WTC11 (cell line): ENCODE measurements around the gene CDC37L1. TPM values are rescaled to one million over a fixed set of nuclear protein-coding genes. Genes with fewer than 3 reads are reported as not detected.

Experiments
- ATAC-seq: fragments of 200-7000 bp; cut with Tn5 transposase; 2 replicates; pipeline ENCODE4 v1.10.0; 2021; ENCODE audit warnings: mild to moderate bottlenecking, moderate library complexity
- CTCF ChIA-PET: fragments of 300-600 bp; sonication (Branson Sonifier 250); formaldehyde crosslinking; loops from one replicate; lab custom pipeline; 2021; ENCODE audit warnings: antibody characterized with exemption; lab: Charles Lee
- POLR2A ChIA-PET: fragments of 350-600 bp; sonication (Branson Sonifier 250); formaldehyde crosslinking; loops from one replicate; lab custom pipeline; 2021; ENCODE audit warnings: antibody characterized with exemption; lab: Charles Lee
- DNase-seq: peaks from one replicate; pipeline ENCODE4 v3.0.0; 2021; ENCODE audit warnings: low spot score
- H3K27ac Mint-ChIP-seq: 2 replicates; pipeline ENCODE4 v1.8.0; 2021; ENCODE audit warnings: mixed read lengths
- H3K27me3 Mint-ChIP-seq: 2 replicates; pipeline ENCODE4 v1.8.0; 2021; ENCODE audit warnings: low read depth, mild to moderate bottlenecking, moderate library complexity, mixed read lengths
- H3K36me3 Mint-ChIP-seq: 2 replicates; pipeline ENCODE4 v1.8.0; 2021; ENCODE audit warnings: mixed read lengths
- H3K4me1 Mint-ChIP-seq: 2 replicates; pipeline ENCODE4 v1.8.0; 2022; ENCODE audit warnings: mixed read lengths
- H3K4me3 Mint-ChIP-seq: 2 replicates; pipeline ENCODE4 v1.8.0; 2021; ENCODE audit warnings: mild to moderate bottlenecking, moderate library complexity, mixed read lengths
- H3K9me3 Mint-ChIP-seq: 2 replicates; pipeline ENCODE4 v1.8.0; 2021; ENCODE audit warnings: mixed read lengths
- GABPB1 ChIP-seq: sonication (generic); formaldehyde crosslinking; IDR thresholded peaks from 2 replicates; pipeline ENCODE4 v1.8.1; 2023; ENCODE audit warnings: mild to moderate bottlenecking, missing genetic modification reagents
- JAZF1 ChIP-seq: fragments of 250-450 bp; sonication (Bioruptor Pico); IDR thresholded peaks from 2 replicates; pipeline ENCODE4 v1.9.0; 2021; ENCODE audit warnings: moderate library complexity, mild to moderate bottlenecking, inconsistent platforms
- KAT7 ChIP-seq: sonication (generic); formaldehyde crosslinking; IDR thresholded peaks from 2 replicates; pipeline ENCODE4 v1.8.1; 2023; ENCODE audit warnings: missing genetic modification reagents, mild to moderate bottlenecking, borderline replicate concordance
- NR3C1 ChIP-seq: sonication (generic); formaldehyde crosslinking; conservative IDR thresholded peaks from 2 replicates; pipeline ENCODE4 v1.8.1; 2023; ENCODE audit warnings: low read depth, mild to moderate bottlenecking, missing genetic modification reagents
- OVOL2 ChIP-seq: fragments of 250-450 bp; sonication (Bioruptor Pico); IDR thresholded peaks from 2 replicates; pipeline ENCODE4 v1.9.0; 2021; ENCODE audit warnings: mild to moderate bottlenecking, borderline replicate concordance
- TCF7 ChIP-seq: sonication (generic); formaldehyde crosslinking; IDR thresholded peaks from 2 replicates; pipeline ENCODE4 v1.8.0; 2022; ENCODE audit warnings: mild to moderate bottlenecking, low read depth, missing genetic modification reagents, moderate library complexity
- TEAD1 ChIP-seq: sonication (generic); formaldehyde crosslinking; IDR thresholded peaks from 2 replicates; pipeline ENCODE4 v1.8.0; 2022; ENCODE audit warnings: mild to moderate bottlenecking, missing genetic modification reagents
- TEAD4 ChIP-seq: sonication (generic); formaldehyde crosslinking; IDR thresholded peaks from 2 replicates; pipeline ENCODE4 v1.8.0; 2022; ENCODE audit warnings: mild to moderate bottlenecking, missing genetic modification reagents
- TP53 ChIP-seq: sonication (generic); formaldehyde crosslinking; IDR thresholded peaks from 2 replicates; pipeline ENCODE4 v1.8.1; 2023; ENCODE audit warnings: mild to moderate bottlenecking, missing genetic modification reagents
- ZNF263 ChIP-seq: sonication (generic); formaldehyde crosslinking; IDR thresholded peaks from 2 replicates; pipeline ENCODE4 v1.8.1; 2022; ENCODE audit warnings: low read depth, mild to moderate bottlenecking, moderate library complexity, missing genetic modification reagents
- total RNA-seq: library from RNA; stranded (reverse); gene quantifications from 3 replicates; pipeline ENCODE4 v1.2.3, GENCODE V29; 2021
- TF ChIP-seq, protein P1 (sequence below): fragments of 250-450 bp; sonication (Bioruptor Pico); IDR thresholded peaks from 2 replicates; pipeline ENCODE4 v1.9.0; 2021; ENCODE audit warnings: moderate library complexity, mild to moderate bottlenecking, inconsistent platforms, borderline replicate concordance
- TF ChIP-seq, protein P2 (sequence below): sonication (generic); formaldehyde crosslinking; IDR thresholded peaks from 2 replicates; pipeline ENCODE4 v1.8.1; 2023; ENCODE audit warnings: mild to moderate bottlenecking, missing genetic modification reagents
- TF ChIP-seq, protein P3 (sequence below): fragments of 250-450 bp; sonication (Bioruptor Pico); IDR thresholded peaks from 2 replicates; pipeline ENCODE4 v1.9.0; 2021; ENCODE audit warnings: mild to moderate bottlenecking
- TF ChIP-seq, protein P4 (sequence below): fragments of 250-450 bp; sonication (Bioruptor Pico); IDR thresholded peaks from 2 replicates; pipeline ENCODE4 v1.9.0; 2021; ENCODE audit warnings: mild to moderate bottlenecking, borderline replicate concordance
- TF ChIP-seq, protein P5 (sequence below): sonication (generic); formaldehyde crosslinking; IDR thresholded peaks from 2 replicates; pipeline ENCODE4 v1.8.0; 2022; ENCODE audit warnings: mild to moderate bottlenecking, missing genetic modification reagents

CDC37L1 gene
- total RNA-seq, 1 experiment from 2014 or later: 20.1 TPM

DNA sequence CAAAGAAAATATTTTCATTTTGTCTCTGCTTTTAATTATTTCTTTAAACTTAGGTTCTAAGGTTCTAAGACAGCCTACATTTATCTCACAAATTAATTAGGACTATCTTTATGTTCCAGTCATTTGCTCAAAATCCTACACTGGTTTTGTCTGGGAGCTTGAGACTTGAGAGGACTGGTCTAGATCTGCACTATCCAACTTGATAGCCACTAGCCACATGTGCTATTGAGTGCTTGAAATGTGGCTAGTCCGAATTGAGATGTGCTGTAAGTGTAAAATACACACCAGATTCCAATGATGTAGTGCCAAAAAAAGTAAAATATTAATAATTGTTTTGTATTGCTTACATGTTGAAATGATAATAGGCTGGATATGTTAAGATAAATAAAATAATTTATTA is 7.2 kb downstream of the CDC37L1 start (continued):
- no peak for TF ChIP-seq ZNF263
- TF ChIP-seq, protein P1, sequence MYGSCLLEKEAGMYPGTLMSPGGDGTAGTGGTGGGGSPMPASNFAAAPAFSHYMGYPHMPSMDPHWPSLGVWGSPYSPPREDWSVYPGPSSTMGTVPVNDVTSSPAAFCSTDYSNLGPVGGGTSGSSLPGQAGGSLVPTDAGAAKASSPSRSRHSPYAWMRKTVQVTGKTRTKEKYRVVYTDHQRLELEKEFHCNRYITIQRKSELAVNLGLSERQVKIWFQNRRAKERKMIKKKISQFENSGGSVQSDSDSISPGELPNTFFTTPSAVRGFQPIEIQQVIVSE (CRISPR knock-in tag): no peak
- TF ChIP-seq, protein P2, sequence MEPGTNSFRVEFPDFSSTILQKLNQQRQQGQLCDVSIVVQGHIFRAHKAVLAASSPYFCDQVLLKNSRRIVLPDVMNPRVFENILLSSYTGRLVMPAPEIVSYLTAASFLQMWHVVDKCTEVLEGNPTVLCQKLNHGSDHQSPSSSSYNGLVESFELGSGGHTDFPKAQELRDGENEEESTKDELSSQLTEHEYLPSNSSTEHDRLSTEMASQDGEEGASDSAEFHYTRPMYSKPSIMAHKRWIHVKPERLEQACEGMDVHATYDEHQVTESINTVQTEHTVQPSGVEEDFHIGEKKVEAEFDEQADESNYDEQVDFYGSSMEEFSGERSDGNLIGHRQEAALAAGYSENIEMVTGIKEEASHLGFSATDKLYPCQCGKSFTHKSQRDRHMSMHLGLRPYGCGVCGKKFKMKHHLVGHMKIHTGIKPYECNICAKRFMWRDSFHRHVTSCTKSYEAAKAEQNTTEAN (CRISPR knock-in tag): no peak
- TF ChIP-seq, protein P3, sequence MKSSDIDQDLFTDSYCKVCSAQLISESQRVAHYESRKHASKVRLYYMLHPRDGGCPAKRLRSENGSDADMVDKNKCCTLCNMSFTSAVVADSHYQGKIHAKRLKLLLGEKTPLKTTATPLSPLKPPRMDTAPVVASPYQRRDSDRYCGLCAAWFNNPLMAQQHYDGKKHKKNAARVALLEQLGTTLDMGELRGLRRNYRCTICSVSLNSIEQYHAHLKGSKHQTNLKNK: no peak
- TF ChIP-seq TCF7 (CRISPR knock-in tag): no peak

DNA sequence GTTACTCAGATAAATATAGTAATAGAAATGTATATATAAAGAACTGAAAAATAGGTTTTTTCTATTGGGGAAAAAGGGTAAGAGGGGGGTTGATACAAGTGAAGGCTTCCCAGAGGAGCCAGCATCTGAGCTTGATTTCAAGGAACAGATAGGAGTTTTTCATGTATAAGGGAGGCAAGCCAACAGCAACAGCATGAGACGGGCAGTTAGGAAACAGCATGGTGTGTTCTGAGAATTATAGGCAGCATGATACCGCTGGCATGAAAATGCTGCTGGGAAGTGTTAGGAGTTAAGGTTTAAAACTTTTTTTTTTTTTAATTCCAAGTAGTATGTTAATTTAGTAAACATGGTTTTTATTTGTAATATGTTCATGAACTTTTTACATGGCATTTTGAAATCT is 9.7 kb downstream of the CDC37L1 start:
- ATAC-seq: no peak
- CTCF ChIA-PET: no interaction called here
- H3K4me3 Mint-ChIP-seq: no peak overlapping the region
- TF ChIP-seq TEAD4 (no peak), TEAD1 (CRISPR knock-in tag) (no peak), NR3C1 (CRISPR knock-in tag) (no peak), KAT7 (no peak), TP53 (no peak), JAZF1 (CRISPR knock-in tag) (no peak), GABPB1 (CRISPR knock-in tag) (no peak)
- H3K27me3 Mint-ChIP-seq: no peaks in the 10 kb centered on the region
- H3K36me3 Mint-ChIP-seq: peaks cover 23% of the 10 kb centered on the region
- H3K9me3 Mint-ChIP-seq: no peaks in the 10 kb centered on the region
- H3K27ac Mint-ChIP-seq: peak overlapping the region; percentile 64; the same call in 1 of the 2 replicates
- no peak for DNase-seq
- POLR2A ChIA-PET: no interaction called here
- no peaks in the 10 kb centered on the region for H3K4me1 Mint-ChIP-seq

DNA sequence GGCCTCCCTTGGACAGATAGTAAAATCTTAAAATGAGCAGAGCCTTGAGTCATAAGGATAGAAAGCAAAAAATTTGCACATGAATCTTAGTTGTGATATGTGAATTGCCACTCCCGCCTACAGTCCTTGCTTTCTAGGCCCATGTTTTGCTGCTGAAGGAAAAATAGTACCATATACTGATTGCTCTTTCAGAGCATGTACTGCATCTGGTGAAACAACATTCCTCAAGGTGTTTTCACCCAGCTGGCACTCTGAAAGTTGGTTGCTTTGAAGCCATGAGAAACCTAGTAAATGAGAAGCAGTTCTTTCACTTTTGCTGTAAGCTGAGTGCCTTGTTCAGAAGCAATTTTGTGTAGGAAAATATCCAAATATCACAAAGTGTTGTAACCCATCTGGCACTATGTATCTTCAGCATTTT is 10.3 kb downstream of the CDC37L1 start:
- no peaks in the 10 kb centered on the region for H3K9me3 Mint-ChIP-seq
- TF ChIP-seq JAZF1 (CRISPR knock-in tag) (no peak), OVOL2 (CRISPR knock-in tag) (no peak)
- TF ChIP-seq, protein P4, sequence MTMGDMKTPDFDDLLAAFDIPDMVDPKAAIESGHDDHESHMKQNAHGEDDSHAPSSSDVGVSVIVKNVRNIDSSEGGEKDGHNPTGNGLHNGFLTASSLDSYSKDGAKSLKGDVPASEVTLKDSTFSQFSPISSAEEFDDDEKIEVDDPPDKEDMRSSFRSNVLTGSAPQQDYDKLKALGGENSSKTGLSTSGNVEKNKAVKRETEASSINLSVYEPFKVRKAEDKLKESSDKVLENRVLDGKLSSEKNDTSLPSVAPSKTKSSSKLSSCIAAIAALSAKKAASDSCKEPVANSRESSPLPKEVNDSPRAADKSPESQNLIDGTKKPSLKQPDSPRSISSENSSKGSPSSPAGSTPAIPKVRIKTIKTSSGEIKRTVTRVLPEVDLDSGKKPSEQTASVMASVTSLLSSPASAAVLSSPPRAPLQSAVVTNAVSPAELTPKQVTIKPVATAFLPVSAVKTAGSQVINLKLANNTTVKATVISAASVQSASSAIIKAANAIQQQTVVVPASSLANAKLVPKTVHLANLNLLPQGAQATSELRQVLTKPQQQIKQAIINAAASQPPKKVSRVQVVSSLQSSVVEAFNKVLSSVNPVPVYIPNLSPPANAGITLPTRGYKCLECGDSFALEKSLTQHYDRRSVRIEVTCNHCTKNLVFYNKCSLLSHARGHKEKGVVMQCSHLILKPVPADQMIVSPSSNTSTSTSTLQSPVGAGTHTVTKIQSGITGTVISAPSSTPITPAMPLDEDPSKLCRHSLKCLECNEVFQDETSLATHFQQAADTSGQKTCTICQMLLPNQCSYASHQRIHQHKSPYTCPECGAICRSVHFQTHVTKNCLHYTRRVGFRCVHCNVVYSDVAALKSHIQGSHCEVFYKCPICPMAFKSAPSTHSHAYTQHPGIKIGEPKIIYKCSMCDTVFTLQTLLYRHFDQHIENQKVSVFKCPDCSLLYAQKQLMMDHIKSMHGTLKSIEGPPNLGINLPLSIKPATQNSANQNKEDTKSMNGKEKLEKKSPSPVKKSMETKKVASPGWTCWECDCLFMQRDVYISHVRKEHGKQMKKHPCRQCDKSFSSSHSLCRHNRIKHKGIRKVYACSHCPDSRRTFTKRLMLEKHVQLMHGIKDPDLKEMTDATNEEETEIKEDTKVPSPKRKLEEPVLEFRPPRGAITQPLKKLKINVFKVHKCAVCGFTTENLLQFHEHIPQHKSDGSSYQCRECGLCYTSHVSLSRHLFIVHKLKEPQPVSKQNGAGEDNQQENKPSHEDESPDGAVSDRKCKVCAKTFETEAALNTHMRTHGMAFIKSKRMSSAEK: no peak
- TF ChIP-seq, protein P5, sequence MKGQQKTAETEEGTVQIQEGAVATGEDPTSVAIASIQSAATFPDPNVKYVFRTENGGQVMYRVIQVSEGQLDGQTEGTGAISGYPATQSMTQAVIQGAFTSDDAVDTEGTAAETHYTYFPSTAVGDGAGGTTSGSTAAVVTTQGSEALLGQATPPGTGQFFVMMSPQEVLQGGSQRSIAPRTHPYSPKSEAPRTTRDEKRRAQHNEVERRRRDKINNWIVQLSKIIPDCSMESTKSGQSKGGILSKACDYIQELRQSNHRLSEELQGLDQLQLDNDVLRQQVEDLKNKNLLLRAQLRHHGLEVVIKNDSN (CRISPR knock-in tag): no peak
- TF ChIP-seq, all 79 proteins: peak for 0
- no peak for DNase-seq
- peaks cover 24% of the 10 kb centered on the region for H3K36me3 Mint-ChIP-seq
- no peak for ATAC-seq
- H3K4me1 Mint-ChIP-seq: no peaks in the 10 kb centered on the region
- ChIA-PET CTCF (no interaction called here), POLR2A (no interaction called here)
- H3K4me3 Mint-ChIP-seq: no peak overlapping the region
- H3K27ac Mint-ChIP-seq: peak overlapping the region; percentile 42; the same call in 1 of the 2 replicates
- no peaks in the 10 kb centered on the region for H3K27me3 Mint-ChIP-seq
